Measurements from ENCODE around the gene NCAM2. TPM values are rescaled to one million over a fixed set of nuclear protein-coding genes. Genes with fewer than 3 reads are reported as not detected.

The NCAM2 gene
- total RNA-seq, 2 experiments from 2014 or later = not detected

DNA sequence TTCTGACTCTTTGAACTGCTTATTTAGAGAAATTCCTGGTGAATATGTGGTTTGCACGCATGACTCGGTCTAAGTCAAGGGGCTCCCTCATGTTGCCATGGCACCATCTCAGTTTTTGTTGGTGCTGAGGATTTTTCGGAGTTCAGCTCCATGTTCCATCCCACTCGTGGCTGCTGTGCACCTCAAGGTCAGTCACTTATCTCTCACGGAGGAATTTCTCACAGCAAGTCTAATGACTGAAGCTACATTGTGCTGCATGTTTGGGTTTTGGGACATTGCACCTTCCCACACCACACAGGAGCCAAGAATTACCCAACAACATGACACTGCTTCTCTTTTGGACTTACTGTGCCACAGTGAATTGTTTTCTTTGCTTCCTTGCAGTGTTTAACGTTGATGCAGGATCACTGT lies 269.9 kb downstream of the NCAM2 start:
- H3K27ac Mint-ChIP-seq = no peak overlapping the region
- ChIA-PET POLR2A (no interaction called here), CTCF (no interaction called here)
- H3K9me3 Mint-ChIP-seq = no peaks in the 10 kb centered on the region
- no peaks in the 10 kb centered on the region for H3K27me3 Mint-ChIP-seq
- H3K4me3 Mint-ChIP-seq = no peak overlapping the region
- intact Hi-C loops (cut with micrococcal nuclease) = no loop called here
- no peaks in the 10 kb centered on the region for H3K4me1 Mint-ChIP-seq (ENCODE audit: low read depth)
- DNase-seq = no peak
- no peaks in the 10 kb centered on the region for H3K36me3 Mint-ChIP-seq

DNA sequence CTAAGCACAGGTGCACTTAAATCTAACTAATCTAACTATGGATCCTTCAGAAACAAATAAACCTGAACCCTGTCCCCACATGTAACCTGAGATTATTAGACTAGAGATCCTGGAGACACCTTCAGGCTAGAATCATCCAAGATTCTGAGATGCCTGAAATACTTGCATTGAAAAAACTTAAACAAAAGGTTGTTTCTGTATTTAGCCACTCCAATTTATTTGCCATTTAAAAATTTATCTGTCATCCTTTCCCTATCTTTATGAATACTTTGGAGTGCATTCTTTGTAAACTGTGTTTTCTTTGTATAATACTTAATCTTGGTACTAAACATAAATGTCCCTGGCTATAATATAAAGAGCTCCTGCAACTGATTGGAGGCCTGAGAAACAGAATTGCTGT lies 270.7 kb downstream of the NCAM2 start:
- CTCF ChIA-PET = no interaction called here
- intact Hi-C loops (cut with micrococcal nuclease) = no loop called here
- no peak for DNase-seq
- Mint-ChIP-seq H3K4me1 (ENCODE audit: low read depth) (no peaks in the 10 kb centered on the region), H3K36me3 (no peaks in the 10 kb centered on the region), H3K4me3 (no peak overlapping the region), H3K9me3 (no peaks in the 10 kb centered on the region), H3K27me3 (no peaks in the 10 kb centered on the region), H3K27ac (no peak overlapping the region)
- POLR2A ChIA-PET = no interaction called here

DNA sequence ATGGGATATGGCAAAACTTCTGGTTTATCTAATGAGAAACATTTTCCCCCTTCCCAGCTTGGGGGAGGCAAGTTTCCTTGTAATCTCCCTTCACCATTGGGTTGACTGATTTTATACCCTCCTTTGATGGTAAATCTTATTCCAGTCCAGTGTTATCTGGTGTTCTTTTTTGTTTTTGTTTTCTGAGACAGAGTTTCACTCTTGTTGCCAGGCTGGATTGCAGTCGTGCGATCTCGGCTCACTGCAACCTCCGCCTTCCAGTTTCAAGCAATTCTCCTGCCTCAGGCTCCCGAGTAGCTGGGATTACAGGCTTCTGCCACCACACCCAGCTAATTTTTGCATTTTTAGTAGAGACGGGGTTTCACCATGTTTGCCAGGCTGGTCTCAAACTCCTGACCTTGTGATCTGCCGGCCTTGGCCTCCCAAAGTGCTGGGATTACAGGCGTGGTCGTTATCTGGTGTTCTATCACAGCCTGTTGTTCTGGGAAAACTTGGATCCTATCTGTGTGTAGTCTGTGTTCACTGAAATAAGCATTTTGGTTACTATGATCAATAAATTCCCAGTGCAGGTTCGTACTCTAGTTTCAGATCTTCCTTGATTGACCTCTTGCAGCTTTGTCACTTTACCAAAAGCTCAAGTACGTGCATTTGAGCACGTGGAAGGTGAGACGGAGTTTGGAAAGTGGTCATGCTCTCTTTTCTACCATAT lies 281.1 kb downstream of the NCAM2 start:
- ChIA-PET POLR2A (no interaction called here), CTCF (no interaction called here)
- Mint-ChIP-seq H3K9me3 (peaks cover 2% of the 10 kb centered on the region), H3K4me1 (ENCODE audit: low read depth) (no peaks in the 10 kb centered on the region), H3K4me3 (no peak overlapping the region), H3K27me3 (no peaks in the 10 kb centered on the region), H3K27ac (no peak overlapping the region), H3K36me3 (no peaks in the 10 kb centered on the region)
- DNase-seq = no peak
- intact Hi-C loops (cut with micrococcal nuclease) = no loop called here

DNA sequence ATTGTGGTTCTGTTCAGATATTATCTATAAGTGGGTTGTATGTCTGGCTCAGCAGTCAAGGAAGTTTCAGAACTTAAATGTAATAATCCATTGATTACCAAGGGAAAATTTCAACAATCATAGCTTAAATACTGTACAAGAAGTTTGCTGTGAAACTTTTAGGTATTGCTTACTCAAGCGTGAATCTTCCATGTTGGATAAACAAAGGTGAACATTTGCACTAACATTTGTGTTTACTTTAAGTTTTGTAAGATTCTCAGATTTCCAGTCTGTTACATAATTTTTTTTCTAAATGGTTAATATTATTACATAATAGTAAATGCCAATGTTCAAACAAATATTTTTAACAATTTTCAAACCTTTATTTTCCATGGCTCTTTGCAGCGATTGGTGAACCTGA lies 285.6 kb downstream of the NCAM2 start:
- H3K4me3 Mint-ChIP-seq = no peak overlapping the region
- intact Hi-C loops (cut with micrococcal nuclease) = no loop called here

DNA sequence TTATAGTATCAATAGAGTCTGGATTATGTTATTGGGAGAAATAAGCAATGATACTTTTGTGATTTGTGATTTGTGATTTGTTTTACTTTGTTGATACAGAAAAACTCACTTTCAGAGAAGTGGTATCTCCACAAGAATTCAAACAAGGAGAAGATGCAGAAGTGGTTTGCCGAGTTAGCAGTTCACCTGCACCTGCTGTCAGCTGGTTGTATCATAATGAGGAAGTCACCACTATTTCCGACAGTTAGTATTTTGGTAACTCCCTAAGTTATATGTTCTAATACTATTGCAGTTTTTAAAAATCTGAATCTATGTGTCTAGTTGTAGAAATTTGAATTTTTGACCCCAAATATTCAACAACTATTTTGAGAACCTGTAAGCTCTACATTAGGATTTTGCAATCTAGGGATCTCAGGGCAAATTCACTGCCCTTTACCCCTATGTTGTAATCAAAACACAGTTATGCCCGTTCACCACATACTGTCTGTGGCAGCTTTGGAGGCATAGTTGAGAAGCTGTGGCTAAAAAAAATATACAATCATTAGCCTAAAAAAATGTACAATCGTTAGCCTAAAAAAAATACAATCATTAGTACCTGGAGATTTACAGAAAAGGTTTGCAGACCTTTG lies 288.1 kb downstream of the NCAM2 start:
- intact Hi-C loops (cut with micrococcal nuclease) = no loop called here
- Mint-ChIP-seq H3K4me3 (no peak overlapping the region), H3K27me3 (no peaks in the 10 kb centered on the region), H3K4me1 (ENCODE audit: low read depth) (no peaks in the 10 kb centered on the region), H3K27ac (no peak overlapping the region), H3K36me3 (no peaks in the 10 kb centered on the region), H3K9me3 (peaks cover 4% of the 10 kb centered on the region)
- POLR2A ChIA-PET = no interaction called here
- no peak for DNase-seq
- CTCF ChIA-PET = no interaction called here

More for the DNA sequence above, 285.6 kb downstream of the NCAM2 start:
- Mint-ChIP-seq H3K36me3 (no peaks in the 10 kb centered on the region), H3K9me3 (peaks cover 6% of the 10 kb centered on the region), H3K4me1 (ENCODE audit: low read depth) (no peaks in the 10 kb centered on the region), H3K27me3 (no peaks in the 10 kb centered on the region), H3K27ac (no peak overlapping the region)
- ChIA-PET CTCF (no interaction called here), POLR2A (no interaction called here)
- DNase-seq = no peak

DNA sequence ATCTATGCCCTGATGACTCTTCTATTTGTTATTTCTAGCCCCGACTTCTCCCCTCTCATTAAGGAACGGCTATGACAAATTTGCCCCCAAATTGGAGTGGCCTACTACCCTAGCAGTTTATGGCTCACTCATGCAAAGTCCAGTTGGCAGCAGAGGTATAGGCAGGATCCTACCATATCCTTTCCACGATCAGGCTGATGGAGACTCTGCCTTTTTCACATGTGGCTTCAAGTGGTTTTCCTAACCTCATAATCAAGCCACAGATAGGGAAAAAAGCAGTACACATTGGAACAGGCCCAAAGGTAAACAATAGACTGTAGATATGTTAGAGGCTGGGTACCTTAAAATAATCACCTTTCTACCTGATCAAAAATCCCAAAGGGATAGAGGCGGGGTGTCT lies 292.5 kb downstream of the NCAM2 start:
- intact Hi-C loops (cut with micrococcal nuclease) = no loop called here
- no peaks in the 10 kb centered on the region for H3K4me1 Mint-ChIP-seq (ENCODE audit: low read depth)
- no peak for DNase-seq
- ChIA-PET POLR2A (no interaction called here), CTCF (no interaction called here)
- H3K36me3 Mint-ChIP-seq = no peaks in the 10 kb centered on the region
- H3K27ac Mint-ChIP-seq = no peak overlapping the region
- H3K4me3 Mint-ChIP-seq = no peak overlapping the region
- no peaks in the 10 kb centered on the region for H3K27me3 Mint-ChIP-seq
- H3K9me3 Mint-ChIP-seq = peaks cover 1% of the 10 kb centered on the region

DNA sequence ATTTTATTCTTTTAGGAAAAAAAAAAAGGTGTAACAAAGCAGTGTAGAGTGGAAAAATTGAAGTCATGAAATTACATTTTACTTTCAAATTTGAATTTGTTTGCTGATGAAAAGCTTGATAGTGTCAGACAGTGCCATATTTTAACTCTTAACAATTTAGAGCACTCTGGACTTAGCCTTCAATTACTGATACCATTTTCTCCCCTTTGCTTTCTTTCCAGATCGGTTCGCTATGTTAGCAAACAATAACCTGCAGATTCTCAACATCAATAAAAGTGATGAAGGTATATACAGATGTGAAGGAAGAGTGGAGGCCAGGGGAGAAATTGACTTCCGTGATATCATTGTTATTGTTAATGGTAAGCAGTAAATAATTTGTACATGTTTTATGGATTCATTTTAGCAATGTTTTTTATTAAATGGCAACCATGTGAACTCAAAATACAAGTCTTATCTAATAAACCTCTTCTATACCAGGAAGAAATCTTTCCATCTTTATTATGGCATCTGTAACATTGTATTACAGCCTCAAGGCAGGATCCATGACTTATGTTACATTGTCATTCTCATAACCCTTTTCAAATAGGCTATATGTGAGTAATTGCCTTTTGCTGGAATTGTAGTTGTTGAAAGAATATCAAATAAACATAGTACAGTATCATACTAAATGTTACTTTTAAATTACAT lies 293.8 kb downstream of the NCAM2 start:
- Mint-ChIP-seq H3K27me3 (no peaks in the 10 kb centered on the region), H3K4me3 (no peak overlapping the region), H3K27ac (no peak overlapping the region), H3K36me3 (no peaks in the 10 kb centered on the region), H3K4me1 (ENCODE audit: low read depth) (no peaks in the 10 kb centered on the region), H3K9me3 (no peaks in the 10 kb centered on the region)
- DNase-seq = no peak
- ChIA-PET CTCF (no interaction called here), POLR2A (no interaction called here)
- intact Hi-C loops (cut with micrococcal nuclease) = no loop called here

DNA sequence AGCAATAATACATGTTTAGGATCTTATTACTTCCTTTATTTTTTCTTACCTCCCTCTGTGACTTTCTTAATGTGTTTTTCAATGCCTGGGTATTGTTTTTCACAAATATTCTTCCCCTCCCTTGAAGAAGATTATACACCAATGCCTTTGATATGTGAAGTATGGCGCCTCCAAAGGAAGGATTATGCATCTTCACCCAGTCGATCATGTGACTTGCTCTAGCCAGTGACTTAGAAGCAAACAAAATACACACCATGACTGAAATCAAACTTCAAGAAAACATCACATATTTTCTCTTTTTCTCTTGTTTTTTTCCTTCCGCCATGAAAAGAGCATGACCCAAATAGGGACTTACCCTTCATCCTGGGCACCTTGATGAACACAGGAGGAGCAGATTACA lies 297.1 kb downstream of the NCAM2 start:
- Mint-ChIP-seq H3K27me3 (no peaks in the 10 kb centered on the region), H3K4me3 (no peak overlapping the region), H3K9me3 (no peaks in the 10 kb centered on the region), H3K27ac (no peak overlapping the region), H3K4me1 (ENCODE audit: low read depth) (no peaks in the 10 kb centered on the region), H3K36me3 (no peaks in the 10 kb centered on the region)
- CTCF ChIA-PET = no interaction called here
- intact Hi-C loops (cut with micrococcal nuclease) = no loop called here
- DNase-seq = no peak
- POLR2A ChIA-PET = no interaction called here

DNA sequence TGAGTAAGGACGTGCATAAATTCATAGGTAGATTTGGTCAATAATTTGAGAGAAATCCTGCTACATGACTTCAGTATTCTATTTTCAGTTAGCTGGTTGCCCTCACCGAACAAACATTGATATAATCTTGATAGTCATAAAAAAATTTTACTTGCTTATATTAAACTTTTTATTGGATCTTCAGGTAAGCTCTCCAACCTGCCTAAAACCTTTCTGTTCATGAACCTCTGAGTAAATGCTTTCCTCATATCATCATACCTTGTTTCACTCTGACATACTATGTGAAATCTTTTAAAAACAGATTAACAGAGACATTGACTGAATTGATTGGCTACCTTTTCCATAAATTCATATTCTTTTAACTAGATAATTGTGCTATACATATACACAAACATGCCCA lies 299.0 kb downstream of the NCAM2 start:
- no peaks in the 10 kb centered on the region for H3K36me3 Mint-ChIP-seq
- H3K27ac Mint-ChIP-seq = no peak overlapping the region
- H3K27me3 Mint-ChIP-seq = no peaks in the 10 kb centered on the region
- DNase-seq = no peak
- no peaks in the 10 kb centered on the region for H3K4me1 Mint-ChIP-seq (ENCODE audit: low read depth)
- intact Hi-C loops (cut with micrococcal nuclease) = no loop called here
- no peak overlapping the region for H3K4me3 Mint-ChIP-seq
- POLR2A ChIA-PET = no interaction called here
- peaks cover 4% of the 10 kb centered on the region for H3K9me3 Mint-ChIP-seq
- CTCF ChIA-PET = no interaction called here

DNA sequence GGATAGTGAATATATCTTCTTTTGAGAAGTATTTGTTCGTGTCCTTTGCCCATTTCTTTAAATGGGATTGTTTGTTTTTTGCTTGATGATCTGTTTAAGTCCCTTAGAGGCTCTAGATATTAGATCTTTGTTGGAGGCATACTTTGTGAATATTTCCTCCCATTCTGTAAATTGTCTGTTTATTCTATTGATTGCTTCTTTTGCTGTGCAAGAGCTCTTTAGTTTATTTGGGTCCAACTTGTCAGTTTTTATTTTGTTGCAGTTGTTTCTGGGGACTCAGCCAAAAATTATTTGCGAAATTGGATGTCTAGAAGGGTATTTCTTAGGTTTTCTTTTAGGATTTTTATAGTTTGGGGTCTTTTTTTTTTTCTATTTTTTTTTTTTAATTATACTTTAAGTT lies 302.8 kb downstream of the NCAM2 start:
- Mint-ChIP-seq H3K4me1 (ENCODE audit: low read depth) (no peaks in the 10 kb centered on the region), H3K9me3 (peaks cover 11% of the 10 kb centered on the region), H3K27ac (no peak overlapping the region), H3K36me3 (no peaks in the 10 kb centered on the region), H3K27me3 (no peaks in the 10 kb centered on the region), H3K4me3 (no peak overlapping the region)
- DNase-seq = no peak
- intact Hi-C loops (cut with micrococcal nuclease) = no loop called here
- POLR2A ChIA-PET = no interaction called here
- CTCF ChIA-PET = no interaction called here

DNA sequence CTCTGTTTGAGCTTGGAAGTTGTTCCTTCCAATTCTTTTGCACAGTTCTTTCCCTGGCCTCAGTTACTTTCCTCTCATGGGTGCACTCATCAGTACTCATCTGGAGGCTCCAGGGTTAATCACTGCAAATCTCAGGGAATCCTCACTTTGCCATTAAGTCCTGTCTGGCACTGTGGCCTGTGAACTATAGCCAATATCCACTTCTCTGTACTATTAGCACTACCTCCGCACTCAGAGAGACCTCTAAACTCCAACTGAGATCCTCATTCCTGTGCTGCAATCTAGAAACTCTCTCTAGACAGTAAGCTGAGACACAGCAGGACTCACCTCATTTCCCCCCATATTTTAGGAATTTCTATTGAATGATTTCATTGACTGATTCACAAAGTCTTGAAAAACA lies 311.3 kb downstream of the NCAM2 start:
- Mint-ChIP-seq H3K27ac (no peak overlapping the region), H3K4me3 (no peak overlapping the region), H3K9me3 (peaks cover 2% of the 10 kb centered on the region), H3K27me3 (no peaks in the 10 kb centered on the region), H3K36me3 (no peaks in the 10 kb centered on the region), H3K4me1 (ENCODE audit: low read depth) (no peaks in the 10 kb centered on the region)
- POLR2A ChIA-PET = no interaction called here
- intact Hi-C loops (cut with micrococcal nuclease) = no loop called here
- CTCF ChIA-PET = no interaction called here
- DNase-seq = no peak

DNA sequence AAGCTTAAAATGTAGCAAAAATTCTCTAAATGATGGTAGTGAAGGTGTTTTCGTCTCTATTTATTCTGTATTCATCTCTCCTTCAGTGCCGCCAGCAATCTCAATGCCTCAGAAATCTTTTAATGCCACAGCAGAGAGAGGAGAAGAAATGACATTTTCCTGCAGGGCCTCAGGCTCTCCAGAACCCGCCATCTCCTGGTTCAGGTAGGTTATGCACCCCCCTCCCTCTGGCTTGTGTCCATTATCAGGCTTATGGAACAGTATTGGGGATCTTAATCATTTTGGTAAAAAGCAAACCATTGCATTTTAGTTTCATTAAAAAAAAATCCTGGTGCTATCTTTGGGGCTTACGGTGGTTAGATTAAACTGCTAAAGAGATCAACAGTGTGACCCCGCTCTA lies 326.1 kb downstream of the NCAM2 start:
- Mint-ChIP-seq H3K27ac (no peak overlapping the region), H3K27me3 (no peaks in the 10 kb centered on the region), H3K4me1 (ENCODE audit: low read depth) (no peaks in the 10 kb centered on the region), H3K36me3 (no peaks in the 10 kb centered on the region), H3K9me3 (peaks cover 18% of the 10 kb centered on the region), H3K4me3 (no peak overlapping the region)
- CTCF ChIA-PET = no interaction called here
- intact Hi-C loops (cut with micrococcal nuclease) = no loop called here
- DNase-seq = no peak
- POLR2A ChIA-PET = no interaction called here

DNA sequence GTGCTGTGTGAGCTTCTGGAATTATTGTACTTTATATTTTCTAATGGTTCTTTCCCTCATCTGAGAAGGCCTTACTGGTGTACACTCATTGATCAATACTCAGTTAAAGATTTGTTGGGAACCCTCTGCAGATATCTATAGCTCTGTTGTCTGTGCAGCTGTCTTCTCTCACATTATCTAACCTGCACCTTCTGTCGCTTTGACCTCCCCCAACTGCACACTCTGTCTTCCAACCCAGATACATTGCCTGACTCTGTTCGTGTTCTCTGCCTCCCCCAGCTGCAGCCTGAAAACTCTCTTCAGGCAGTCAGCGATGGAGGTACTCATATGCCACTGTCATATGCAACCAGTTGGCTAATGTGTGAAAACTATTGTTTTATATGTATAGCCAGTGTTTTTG lies 334.3 kb downstream of the NCAM2 start:
- Mint-ChIP-seq H3K36me3 (no peaks in the 10 kb centered on the region), H3K4me3 (no peak overlapping the region), H3K27me3 (no peaks in the 10 kb centered on the region), H3K4me1 (ENCODE audit: low read depth) (no peaks in the 10 kb centered on the region), H3K9me3 (peaks cover 2% of the 10 kb centered on the region), H3K27ac (no peak overlapping the region)
- CTCF ChIA-PET = no interaction called here
- DNase-seq = no peak
- POLR2A ChIA-PET = no interaction called here
- intact Hi-C loops (cut with micrococcal nuclease) = no loop called here
